Measurements from ENCODE around the gene OR10AD1.
"Not testable (repeated sequence)": the region's sequence is repeated elsewhere in the genome, so short reads cannot be mapped to it uniquely, and the experiment has no call there.

The OR10AD1 gene, protein sequence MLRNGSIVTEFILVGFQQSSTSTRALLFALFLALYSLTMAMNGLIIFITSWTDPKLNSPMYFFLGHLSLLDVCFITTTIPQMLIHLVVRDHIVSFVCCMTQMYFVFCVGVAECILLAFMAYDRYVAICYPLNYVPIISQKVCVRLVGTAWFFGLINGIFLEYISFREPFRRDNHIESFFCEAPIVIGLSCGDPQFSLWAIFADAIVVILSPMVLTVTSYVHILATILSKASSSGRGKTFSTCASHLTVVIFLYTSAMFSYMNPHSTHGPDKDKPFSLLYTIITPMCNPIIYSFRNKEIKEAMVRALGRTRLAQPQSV

DNA sequence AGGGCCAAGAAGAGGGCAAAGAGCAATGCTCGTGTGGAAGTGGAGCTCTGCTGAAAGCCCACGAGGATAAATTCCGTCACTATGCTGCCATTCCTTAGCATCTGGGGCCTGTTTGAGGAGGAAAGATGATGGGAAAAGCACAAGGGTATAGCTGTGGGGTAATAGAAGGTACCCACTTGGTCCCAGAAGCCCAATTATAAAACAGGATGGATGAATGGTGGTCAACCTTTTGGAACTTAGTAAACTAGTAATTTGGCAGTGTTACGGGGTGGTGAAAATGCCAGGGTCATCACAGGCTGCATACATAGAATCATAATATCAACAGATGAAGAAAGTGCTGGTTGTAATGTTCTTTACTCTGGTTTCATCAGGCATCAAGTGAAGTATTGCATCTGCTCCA lies at the start of gene OR10AD1:
Gene OR10AD1 (minus strand): TSS at position 101 of the 400 bp plus-strand sequence. CDS start 0 bp downstream, at position 101.
- DNase-seq: no peak

DNA sequence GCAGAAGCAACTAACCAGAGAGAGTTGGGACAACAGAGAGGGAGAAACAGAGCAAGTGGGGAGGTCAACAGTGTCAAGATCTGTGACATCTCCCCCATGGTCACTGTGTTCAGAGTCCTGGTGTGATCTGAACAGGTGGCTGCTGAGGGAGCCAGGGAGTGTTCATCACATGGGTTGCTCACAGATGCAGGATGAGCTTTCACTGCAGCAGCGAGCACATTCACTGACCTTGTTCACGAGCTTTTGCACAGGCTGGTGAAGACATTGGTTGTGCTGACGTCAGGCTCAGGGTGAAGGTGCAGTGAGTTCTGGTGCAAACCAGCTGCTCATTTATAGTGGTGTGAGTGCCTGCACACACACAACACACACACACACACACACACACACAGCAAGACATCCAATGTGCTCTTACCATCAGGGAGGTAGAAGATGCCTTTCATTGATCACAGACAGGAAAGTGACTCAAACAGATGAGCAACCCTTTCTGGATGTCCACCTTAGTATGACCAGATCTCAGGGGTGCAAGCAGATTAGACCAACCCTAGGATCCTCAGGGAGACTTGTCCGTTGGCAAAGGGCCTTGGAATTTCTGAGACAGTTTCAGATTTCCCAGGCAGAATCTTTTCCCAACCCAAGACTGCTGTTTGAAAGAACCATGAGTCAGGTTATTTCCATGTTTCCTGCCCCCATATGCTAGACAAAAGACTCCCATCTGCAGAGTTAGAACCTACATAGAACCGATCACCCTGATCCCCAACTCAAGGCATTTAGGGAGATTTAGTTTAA lies 44.3 kb upstream of the OR10AD1 start:
- DNase-seq: no peak

DNA sequence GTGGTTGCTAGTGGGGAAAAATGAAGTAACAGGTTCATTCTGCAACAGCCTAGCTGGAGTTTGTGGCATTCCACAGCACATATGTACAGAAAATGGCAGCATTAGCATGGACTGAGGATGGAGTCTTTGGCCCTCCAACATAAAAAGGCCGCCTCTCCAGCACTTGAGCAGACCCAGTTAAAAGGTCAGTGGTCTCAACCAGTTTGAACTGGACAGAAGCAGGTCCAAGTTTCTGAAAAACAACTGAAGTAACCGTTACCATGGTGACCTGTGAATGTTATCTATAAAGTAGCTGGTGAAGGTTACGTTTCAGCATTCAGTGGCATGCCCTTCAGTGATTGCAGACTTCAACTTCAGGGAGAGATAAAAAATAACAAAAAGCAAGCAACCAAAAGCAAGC lies 34.1 kb upstream of the OR10AD1 start:
- DNase-seq: no peak

DNA sequence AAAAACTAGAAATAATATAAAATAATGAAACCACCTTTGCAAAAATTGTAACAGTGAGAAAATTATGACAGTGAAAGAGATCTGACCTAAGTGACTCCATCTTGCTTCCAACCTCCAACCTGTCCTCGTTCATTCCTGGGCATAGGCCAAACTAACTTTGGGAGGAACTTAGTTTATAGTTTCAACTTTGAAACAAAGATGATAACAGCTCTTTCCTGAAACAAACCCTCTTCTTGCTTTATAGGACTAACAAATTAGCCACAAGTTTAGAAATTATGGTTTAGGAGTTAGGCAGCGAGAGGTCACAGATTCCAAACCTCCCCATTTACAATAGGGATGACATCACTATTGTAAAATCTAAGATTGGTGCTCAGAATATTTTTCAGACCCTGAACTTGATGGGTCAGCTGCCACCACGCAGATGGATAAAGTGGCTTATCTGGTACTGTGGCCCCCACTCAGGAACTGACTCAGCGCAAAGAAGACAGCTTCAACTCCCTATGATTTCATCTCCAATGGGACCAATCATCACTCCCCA lies 32.8 kb upstream of the OR10AD1 start:
- no peak for DNase-seq

DNA sequence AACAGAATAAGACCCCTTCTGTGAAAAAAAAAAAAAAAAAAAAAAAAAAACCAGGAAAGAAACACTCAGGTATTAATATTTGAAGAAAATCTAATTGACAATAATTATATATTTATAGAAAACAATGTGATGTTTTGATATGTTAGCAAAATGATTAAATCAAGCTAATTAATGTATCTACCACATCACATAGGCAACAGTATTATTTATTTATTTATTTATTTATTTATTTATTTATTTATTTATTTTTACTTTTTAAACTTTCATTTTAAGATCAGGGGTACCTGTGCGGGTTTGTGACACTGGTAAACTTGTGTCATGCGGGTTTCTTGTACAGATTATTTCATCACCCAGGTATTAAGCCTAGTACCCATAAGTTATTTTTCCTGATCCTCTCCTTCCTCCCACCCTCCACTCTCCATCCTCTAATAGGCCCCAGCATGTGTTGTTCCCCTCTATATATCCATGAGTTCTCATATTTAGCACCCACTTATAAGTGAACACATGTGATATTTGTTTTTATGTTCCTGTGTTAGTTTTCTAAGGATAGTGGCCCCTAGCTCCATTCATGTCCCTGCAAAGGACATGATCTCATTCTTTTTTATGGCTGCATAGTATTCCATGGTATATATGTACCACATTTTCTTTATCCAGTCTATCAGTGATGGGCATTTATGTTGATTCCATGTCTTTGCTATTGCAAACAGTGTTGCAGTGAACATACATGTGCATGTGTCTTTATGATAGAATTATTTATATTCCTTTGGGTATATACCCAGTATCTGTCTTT lies 28.3 kb upstream of the OR10AD1 start:
- not testable (repeated sequence) for DNase-seq

DNA sequence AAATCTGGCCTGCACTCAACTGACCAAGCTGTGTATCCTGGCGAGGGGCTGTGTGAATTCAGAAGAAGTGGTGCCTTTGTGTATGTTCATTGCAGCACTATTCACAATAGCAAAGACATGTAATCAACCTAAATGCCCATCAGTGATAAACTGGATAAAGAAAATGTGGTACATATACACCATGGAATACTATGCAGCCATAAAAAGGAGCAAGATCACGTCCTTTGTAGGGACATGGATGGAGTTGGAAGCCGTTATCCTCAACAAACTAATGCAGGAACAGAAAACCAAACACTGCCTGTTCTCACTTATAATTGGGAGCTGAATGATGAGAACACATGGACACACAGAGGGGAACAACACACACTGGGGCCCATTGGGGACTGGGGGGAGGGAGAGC lies 21.4 kb upstream of the OR10AD1 start:
- DNase-seq: not testable (repeated sequence)

DNA sequence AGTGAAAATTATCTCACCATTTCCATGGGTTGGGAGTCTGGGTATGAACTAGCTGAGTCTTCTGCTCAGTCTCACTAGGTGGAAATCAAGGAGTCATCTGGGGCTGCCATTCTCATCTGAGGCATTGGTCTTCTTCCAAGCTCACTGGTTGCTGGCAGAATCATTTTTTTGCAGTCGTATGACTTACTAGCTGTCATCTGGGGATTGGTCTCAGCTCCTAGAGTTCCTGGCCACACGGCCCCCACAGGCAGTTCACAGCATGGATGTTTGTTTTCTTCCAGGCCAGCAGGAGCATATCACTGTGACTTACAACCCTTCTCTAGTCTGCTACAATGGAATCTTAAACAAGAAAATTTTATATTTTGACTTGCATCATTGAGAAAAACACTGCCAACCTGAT lies 18.6 kb upstream of the OR10AD1 start:
- no peak for DNase-seq

DNA sequence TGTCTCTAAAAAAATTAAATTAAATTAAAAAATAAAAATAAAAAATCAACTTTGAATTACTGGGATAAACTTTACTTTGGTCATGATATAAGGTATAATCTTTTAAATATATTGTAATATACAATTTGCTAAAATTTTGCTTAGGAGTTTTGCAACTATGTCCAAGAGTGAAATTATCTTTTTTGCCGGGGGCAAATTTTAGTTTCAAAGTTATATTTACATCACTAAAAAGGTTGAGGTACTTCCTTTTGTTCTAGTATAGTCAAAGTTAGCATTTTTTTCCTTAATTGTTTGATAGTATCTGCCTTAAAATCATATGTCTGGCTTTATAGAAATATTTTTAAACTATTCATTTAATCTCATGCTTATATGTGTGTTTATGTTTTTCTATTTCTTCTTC lies 17.6 kb upstream of the OR10AD1 start:
- DNase-seq: no peak

DNA sequence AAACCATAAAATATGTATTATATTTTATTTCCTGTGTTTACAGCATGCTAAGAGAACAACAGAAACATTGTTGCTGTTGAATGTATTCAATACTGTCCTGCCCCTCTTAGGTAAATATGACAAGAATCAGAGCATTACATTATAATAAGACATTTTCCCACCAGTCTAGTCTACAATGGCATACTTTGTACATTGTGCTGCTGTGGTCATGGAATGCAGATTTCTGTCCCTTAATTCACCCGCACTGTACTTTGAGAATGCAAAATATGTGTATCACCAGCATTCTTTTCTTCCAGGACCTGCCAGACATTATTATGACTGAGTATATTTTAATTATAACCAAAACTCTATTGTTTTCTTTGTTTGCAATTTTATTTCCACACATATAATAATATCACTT lies 16.5 kb upstream of the OR10AD1 start:
- no peak for DNase-seq

DNA sequence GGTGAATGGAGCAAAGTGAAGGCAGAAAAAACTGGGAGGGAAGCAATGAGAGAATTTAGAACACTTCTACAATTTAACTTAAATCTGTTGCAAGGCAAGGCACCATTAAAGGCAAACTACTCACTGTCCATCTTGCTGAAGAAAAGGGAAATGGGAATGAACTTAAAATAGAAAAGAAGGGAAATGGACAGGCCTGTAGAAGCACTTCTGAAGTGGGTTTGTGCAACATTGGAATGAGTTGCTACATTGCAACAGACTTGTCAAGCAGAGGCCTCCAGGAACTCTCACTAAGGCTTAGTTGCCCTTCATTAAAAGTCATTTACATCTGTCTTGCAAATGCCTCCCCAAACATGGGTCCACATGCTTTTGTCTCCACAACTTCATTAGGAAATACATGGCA lies 13.7 kb upstream of the OR10AD1 start:
- DNase-seq: no peak

DNA sequence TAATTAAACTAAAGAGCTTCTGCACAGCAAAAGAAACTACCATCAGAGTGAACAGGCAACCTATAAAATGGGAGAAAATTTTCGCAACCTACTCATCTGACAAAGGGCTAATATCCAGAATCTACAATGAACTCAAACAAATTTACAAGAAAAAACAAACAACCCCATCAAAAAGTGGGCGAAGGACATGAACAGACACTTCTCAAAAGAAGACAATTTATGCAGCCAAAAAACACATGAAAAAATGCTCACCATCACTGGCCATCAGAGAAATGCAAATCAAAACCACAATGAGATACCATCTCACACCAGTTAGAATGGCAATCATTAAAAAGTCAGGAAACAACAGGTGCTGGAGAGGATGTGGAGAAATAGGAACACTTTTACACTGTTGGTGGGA lies 6.4 kb upstream of the OR10AD1 start:
- not testable (repeated sequence) for DNase-seq

DNA sequence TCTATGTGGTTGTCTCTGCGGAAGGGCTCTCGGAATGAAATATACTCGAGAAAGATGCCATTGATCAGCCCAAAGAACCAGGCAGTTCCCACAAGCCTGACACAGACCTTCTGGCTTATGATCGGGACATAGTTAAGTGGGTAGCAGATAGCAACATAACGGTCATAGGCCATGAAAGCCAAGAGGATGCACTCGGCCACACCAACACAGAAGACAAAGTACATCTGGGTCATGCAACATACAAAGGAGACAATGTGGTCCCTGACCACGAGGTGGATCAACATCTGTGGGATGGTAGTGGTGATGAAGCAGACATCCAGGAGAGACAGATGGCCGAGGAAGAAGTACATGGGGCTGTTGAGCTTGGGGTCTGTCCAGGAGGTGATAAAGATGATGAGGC lies 326 bp downstream of the OR10AD1 start:
- DNase-seq: no peak

DNA sequence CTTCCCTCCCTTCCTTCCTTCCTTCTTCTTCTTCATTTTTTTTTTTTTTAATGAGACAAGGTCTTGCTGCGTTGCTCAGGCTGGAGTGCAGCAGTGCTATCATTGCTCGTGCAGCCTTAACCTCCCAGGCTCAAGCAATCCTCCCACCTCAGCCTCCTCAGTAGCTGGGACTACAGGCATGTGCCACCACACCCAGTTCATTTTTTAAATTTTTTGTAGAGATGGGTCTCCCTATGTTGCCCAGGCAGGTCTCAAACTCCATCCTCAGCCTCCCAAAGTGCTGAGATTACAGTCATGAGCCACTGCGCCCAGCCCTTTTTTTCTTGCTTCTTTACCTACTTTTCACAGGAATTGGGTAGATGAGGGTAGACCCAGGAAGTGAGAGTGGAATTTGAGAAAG lies 1.6 kb downstream of the OR10AD1 start:
- no peak for DNase-seq

DNA sequence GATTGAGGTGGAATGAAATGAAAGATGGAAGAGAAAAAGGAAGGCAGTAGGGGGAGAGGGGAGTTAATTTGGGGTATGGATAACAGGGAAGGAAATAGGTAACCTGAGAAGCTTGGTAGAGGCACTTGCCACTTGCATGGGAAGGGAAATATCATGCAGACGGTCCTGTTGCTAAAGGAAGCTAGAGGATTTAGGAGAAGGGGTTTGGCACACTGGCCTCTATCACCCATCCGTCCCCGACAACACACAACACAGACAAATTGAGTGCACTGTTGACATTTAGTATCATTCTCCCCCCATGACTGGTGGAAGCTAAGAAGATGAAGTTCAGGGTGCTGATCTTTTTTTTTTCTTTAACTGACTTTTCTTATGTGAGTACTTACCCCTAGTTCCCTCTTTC lies 2.0 kb downstream of the OR10AD1 start:
- DNase-seq: no peak

DNA sequence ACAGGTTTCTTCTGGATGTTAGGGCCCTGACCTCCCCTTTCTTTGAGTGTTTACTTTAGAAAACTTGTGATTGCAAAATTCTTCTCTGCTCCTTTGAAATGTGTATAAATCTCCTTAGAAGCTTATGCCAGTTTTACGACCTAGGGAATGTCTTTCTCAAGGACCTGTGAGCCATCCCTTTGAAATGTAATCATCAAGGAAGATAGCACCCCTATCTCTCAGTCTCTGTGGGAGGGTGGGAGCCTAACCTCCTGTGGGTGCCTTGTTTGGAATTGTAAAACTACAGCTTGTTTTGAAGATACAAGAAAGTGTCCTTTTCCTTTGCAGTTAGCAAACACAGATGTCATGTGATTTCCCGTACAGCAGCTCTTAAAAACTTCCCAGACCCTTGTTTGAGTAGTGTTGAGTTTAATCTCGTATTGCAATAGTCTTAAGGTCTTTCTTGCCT lies 3.3 kb downstream of the OR10AD1 start:
- no peak for DNase-seq

DNA sequence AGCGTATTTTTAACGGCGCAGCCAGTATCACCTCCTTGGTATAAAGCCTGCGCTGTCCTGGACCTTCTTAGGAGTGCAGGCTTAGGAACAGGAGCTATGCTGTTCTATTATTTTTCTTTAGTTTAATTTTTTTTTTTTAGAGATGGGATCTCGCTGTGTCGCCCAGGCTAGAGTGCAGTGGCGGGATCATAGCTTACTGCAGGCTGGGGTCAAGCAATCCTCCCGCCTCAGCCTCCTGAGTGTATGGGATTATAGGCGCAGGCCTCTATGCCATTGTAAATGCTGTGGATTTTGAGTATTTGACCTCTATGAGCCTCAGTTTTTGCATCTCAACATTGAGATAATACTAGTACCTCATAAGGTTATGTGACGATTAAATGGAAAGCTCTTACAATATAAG lies 4.1 kb downstream of the OR10AD1 start:
- DNase-seq: no peak

DNA sequence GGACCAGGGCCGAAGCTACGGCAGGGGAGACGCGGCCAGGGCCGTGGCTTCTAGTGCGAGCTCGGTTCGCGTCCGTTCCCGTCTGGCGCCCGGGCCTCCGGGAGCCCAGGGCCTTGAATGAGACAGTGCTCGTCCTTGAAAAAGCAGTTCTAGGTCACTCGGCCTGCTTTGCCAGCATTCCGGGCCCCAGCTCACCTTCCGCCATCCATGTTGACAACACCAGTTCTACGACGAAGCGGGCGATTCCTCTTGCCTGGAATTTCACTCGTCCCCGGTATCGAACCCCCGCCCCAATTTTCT lies 4.5 kb downstream of the OR10AD1 start:
- peak; percentile 8 for DNase-seq

DNA sequence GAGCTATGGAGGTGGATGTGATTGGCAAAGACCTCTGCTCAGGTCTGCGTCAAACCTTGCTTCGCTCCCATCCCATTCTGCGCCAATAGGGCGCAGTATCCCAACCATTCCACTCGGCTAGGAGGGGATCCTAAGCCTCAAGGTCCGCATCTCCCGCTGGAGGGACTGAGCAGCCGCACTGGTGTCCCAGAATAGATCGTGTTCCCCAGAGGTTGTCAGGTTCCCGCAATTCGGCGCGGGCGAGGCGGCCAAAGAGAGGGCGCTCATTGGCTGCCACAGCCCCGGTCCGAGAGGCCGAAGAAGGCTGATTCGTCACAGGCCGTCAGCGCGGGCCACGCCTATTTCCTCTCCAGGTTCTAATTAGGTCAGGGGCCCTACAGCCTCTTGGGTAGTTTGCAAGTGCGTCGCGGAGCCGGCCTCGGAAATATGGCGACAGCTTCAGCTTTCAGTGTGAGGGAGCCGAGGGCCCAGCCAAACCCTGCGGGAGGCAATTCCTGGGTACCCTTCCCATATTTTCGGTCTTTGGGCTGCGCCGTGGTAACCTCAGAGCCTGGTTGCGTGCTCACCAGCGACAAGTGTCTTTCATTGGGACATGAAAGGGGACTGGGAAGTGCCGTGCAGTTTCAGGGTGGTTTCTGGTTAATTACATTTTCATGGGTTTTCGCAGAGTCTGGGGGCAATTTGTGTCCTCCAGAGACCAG lies 5.0 kb downstream of the OR10AD1 start:
- DNase-seq: peak; percentile 97

DNA sequence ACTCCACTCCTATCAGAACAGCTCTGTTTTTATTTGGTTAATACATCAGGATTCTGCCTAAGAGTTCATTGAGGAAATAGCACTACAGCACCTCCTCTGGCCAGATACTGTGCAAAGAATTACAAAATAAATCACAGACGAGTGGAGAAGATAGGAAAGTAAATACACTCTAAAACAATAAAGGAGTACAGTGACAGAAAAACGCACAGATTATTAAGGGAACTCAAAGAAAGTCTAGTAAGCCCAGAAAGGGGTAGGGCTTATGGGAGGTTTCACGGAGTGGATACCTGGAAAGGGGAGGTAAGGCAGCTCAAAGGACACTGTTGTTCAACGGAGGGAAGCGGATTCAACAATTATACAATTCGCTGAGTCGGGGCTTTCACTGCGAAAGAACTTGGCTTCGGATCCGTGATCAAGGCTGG lies 5.5 kb downstream of the OR10AD1 start:
- peak; percentile 65 for DNase-seq

DNA sequence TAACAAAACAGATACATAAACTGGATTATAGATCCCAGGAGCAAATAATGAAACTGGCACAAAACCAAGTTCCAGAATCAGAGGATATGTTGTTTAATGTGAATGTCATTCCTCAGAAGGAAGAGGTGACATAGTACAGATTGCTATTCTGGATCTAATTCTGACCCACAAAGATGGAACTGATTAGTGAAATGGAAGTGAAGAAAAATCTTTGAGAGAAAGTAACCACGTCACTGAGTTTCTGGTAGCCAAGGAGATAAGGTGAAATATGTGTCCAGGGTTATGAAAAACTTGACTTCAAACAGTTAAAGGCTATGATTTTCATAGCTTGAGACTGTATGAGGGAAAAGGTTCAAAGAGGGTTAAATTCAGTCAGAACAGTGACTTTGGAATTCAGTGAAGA lies 8.3 kb downstream of the OR10AD1 start:
- DNase-seq: no peak

DNA sequence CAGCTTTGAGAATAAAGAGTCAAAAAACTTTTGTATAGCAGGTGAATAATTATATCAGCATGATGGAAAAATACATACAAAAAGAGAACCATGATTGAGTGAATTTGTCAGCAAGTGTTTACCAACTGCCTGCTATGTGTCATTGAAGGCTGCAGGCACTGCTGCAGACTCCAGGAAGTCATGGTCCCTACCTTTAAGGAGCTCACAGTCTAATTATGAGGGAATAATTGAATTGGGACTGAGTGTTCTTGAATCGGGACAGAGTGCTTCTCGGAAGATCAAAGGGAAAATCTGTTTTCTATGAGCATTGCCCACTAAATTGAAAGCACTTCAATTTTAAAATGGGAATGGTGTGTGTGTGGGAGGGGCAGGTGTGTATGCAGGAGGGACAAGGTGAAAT lies 9.5 kb downstream of the OR10AD1 start:
- no peak for DNase-seq

DNA sequence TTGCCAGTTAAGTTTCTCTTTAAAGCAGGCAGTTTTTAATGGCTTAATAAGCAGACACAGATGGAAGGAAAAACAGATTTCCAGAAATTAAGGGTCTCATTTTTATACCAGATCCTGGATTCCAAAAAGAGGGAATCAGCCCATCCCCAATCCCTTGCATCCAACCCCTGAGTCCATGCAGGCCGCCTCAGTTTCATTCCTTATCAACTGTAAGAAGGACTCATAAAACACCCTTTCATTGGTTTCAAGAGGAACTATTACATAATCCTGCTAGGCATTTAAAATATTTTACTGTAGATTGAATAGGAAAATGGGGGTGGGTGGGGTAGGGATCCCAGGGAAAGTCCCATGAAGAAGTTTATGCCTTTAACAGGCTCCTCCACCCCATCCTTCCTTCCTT lies 10.2 kb downstream of the OR10AD1 start:
- DNase-seq: no peak

DNA sequence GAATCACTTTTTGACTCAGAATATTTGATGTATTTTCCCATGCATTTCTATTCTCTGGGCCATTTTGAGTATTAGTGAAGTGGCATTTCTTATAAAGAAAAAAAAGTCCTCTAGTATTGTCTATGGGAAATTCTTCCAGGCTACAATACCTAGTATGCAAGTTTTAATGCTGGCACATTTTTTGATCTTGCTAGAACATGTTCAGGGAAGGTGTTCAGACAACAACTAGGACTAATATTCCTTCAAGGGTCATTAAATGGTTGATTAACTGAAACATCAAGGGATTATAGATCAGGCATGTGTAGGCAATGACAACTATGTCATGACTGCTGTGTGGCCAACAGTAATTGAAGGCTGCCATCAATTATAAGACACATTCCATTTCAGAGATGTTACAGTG lies 12.0 kb downstream of the OR10AD1 start:
- no peak for DNase-seq
